ENCODE data around the gene SLAIN2.

DNA sequence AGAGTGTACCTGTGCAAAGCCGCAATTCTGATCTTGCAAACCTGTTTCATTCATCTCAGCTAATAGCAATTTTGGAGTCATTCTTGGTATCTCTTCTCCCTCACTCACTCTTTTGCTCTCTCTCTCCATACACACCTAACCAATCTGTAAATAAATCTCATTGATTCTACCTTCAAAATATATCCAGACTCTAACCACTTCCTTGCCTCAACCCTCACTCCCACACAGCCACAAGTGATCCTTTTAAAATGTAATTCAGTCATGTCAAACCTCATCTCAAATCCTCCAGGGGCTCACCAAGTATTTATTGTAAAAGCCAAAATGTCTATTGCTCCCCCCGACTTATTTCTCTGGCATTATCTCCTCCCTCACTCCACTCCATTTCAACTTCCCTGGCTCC is 90.1 kb downstream of the SLAIN2 start:
- TF ChIP-seq, protein P1, sequence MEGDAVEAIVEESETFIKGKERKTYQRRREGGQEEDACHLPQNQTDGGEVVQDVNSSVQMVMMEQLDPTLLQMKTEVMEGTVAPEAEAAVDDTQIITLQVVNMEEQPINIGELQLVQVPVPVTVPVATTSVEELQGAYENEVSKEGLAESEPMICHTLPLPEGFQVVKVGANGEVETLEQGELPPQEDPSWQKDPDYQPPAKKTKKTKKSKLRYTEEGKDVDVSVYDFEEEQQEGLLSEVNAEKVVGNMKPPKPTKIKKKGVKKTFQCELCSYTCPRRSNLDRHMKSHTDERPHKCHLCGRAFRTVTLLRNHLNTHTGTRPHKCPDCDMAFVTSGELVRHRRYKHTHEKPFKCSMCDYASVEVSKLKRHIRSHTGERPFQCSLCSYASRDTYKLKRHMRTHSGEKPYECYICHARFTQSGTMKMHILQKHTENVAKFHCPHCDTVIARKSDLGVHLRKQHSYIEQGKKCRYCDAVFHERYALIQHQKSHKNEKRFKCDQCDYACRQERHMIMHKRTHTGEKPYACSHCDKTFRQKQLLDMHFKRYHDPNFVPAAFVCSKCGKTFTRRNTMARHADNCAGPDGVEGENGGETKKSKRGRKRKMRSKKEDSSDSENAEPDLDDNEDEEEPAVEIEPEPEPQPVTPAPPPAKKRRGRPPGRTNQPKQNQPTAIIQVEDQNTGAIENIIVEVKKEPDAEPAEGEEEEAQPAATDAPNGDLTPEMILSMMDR (IDR thresholded peaks at IDR 0.05), result no peak
- TF ChIP-seq POLR2A (IDR thresholded peaks at IDR 0.05), result no peak

Measured in heart left ventricle (tissue), 13 donors.